HFFc6 (cell line): ENCODE results near the gene DNAH14. TPM values are rescaled to one million over a fixed set of nuclear protein-coding genes. Genes with fewer than 3 reads are reported as not detected.
"Not testable (repeated sequence)": the region's sequence is repeated elsewhere in the genome, so short reads cannot be mapped to it uniquely, and the experiment has no call there.

Experiments used
- DNase-seq: peaks from one replicate; pipeline ENCODE4 v3.0.0-alpha.2; 2018
- H3K27ac Mint-ChIP-seq: 2 replicates; pipeline ENCODE4 v1.8.0; 2020; ENCODE audit warnings: mild to moderate bottlenecking, mixed read lengths
- H3K27me3 Mint-ChIP-seq: 2 replicates; pipeline ENCODE4 v1.8.0; 2021; ENCODE audit warnings: mild to moderate bottlenecking, moderate library complexity, mixed read lengths; ENCODE audit not compliant: insufficient read depth
- H3K36me3 Mint-ChIP-seq: 2 replicates; pipeline ENCODE4 v1.8.0; 2021; ENCODE audit warnings: low read depth, mixed read lengths
- H3K4me1 Mint-ChIP-seq: 2 replicates; pipeline ENCODE4 v1.8.0; 2020; ENCODE audit warnings: low read depth, mixed read lengths
- H3K4me3 Mint-ChIP-seq: 2 replicates; pipeline ENCODE4 v1.8.0; 2020; ENCODE audit warnings: mild to moderate bottlenecking, moderate library complexity, mixed read lengths
- H3K9me3 Mint-ChIP-seq: 2 replicates; pipeline ENCODE4 v1.8.0; 2020; ENCODE audit warnings: mild to moderate bottlenecking, mixed read lengths
- CTCF ChIP-seq: fragments of 200-600 bp; sonication (generic); IDR thresholded peaks from 2 replicates; pipeline ENCODE4 v1.5.0; 2021; ENCODE audit warnings: antibody characterized with exemption, mild to moderate bottlenecking
- total RNA-seq, 6 experiments: library from RNA; stranded (reverse); fragmentation: NEBNext Ultra II Directional; extraction: Animal tissue kit (Norgen Biotek cat#: 25700); gene quantifications; 2 replicates in 1 of 6; 3 replicates in 5 of 6; pipeline ENCODE4 v1.2.3, GENCODE V29; 2021

The DNAH14 gene
- total RNA-seq, 6 experiments from 2014 or later = 6.0 to 8.4 (median 6.9) TPM

GRCh38 chr1:225329041-225329440, 399.6 kb downstream of the DNAH14 start:
- H3K27me3 Mint-ChIP-seq = peaks cover 10% of the 10 kb centered on the region
- no peaks in the 10 kb centered on the region for H3K4me1 Mint-ChIP-seq
- no peak overlapping the region for H3K27ac Mint-ChIP-seq
- no peaks in the 10 kb centered on the region for H3K9me3 Mint-ChIP-seq
- TF ChIP-seq CTCF = no peak
- H3K36me3 Mint-ChIP-seq = no peaks in the 10 kb centered on the region
- no peak overlapping the region for H3K4me3 Mint-ChIP-seq
- no peak for DNase-seq

- not testable (repeated sequence) for DNase-seq, H3K27me3 Mint-ChIP-seq, H3K4me3 Mint-ChIP-seq
Measured at GRCh38 chr1:225329996-225330395, 400.5 kb downstream of the DNAH14 start.

GRCh38 chr1:225332686-225333085, 403.2 kb downstream of the DNAH14 start:
- Mint-ChIP-seq H3K27me3 (peaks cover 3% of the 10 kb centered on the region; the same call in 1 of the 2 replicates), H3K4me3 (no peak overlapping the region), H3K4me1 (no peaks in the 10 kb centered on the region), H3K27ac (no peak overlapping the region), H3K36me3 (no peaks in the 10 kb centered on the region), H3K9me3 (no peaks in the 10 kb centered on the region)
- DNase-seq = no peak
- no peak for TF ChIP-seq CTCF

More at GRCh38 chr1:225329996-225330395, 400.5 kb downstream of the DNAH14 start:
- H3K36me3 Mint-ChIP-seq, H3K4me1 Mint-ChIP-seq, H3K27ac Mint-ChIP-seq, H3K9me3 Mint-ChIP-seq: not testable (repeated sequence)

- H3K27ac Mint-ChIP-seq, H3K9me3 Mint-ChIP-seq: not testable (repeated sequence)
Measured at GRCh38 chr1:225335098-225335778, 405.8 kb downstream of the DNAH14 start.

GRCh38 chr1:225338545-225338944, 409.1 kb downstream of the DNAH14 start:
- H3K9me3 Mint-ChIP-seq = no peaks in the 10 kb centered on the region
- no peak for DNase-seq
- TF ChIP-seq CTCF = no peak
- no peak overlapping the region for H3K4me3 Mint-ChIP-seq
- no peaks in the 10 kb centered on the region for H3K27me3 Mint-ChIP-seq
- H3K4me1 Mint-ChIP-seq = no peaks in the 10 kb centered on the region
- no peaks in the 10 kb centered on the region for H3K36me3 Mint-ChIP-seq
- H3K27ac Mint-ChIP-seq = no peak overlapping the region

More at GRCh38 chr1:225335098-225335778, 405.8 kb downstream of the DNAH14 start:
- H3K36me3 Mint-ChIP-seq, H3K4me1 Mint-ChIP-seq, H3K4me3 Mint-ChIP-seq, H3K27me3 Mint-ChIP-seq, DNase-seq: not testable (repeated sequence)

- no peak overlapping the region for H3K4me3 Mint-ChIP-seq
- no peaks in the 10 kb centered on the region for H3K27me3 Mint-ChIP-seq
- H3K27ac Mint-ChIP-seq = no peak overlapping the region
- DNase-seq = peak; percentile 11
- no peaks in the 10 kb centered on the region for H3K9me3 Mint-ChIP-seq
- no peak for TF ChIP-seq CTCF
- no peaks in the 10 kb centered on the region for H3K36me3 Mint-ChIP-seq
- H3K4me1 Mint-ChIP-seq = no peaks in the 10 kb centered on the region
Measured at GRCh38 chr1:225341642-225342041, 412.2 kb downstream of the DNAH14 start.
